Calu3 (cell line): Measurements from ENCODE around the gene DDX51. TPM values are rescaled to one million over a fixed set of nuclear protein-coding genes. Genes with fewer than 3 reads are reported as not detected.

ENCODE experiments used
- BruUV-seq: library from RNA; stranded (reverse); fragments of 400-500 nt; replicated peaks from 2 replicates; lab custom pipeline; 2021; lab: Mats Ljungman, UMichigan
- CTCF ChIA-PET: fragments of 300-600 bp; sonication (Branson Sonifier 250); formaldehyde crosslinking; loops from one replicate; lab custom pipeline; 2022; ENCODE audit warnings: antibody characterized with exemption; lab: Charles Lee
- DNase-seq: peaks from one replicate; pipeline ENCODE4 v3.0.0; 2022
- H3K27ac Mint-ChIP-seq: one replicate; pipeline ENCODE4 v1.8.0; 2022; ENCODE audit warnings: mixed read lengths; ENCODE audit not compliant: unreplicated experiment
- H3K27me3 Mint-ChIP-seq: one replicate; pipeline ENCODE4 v1.8.0; 2022; ENCODE audit warnings: mixed read lengths; ENCODE audit not compliant: unreplicated experiment
- H3K36me3 Mint-ChIP-seq: one replicate; pipeline ENCODE4 v1.8.0; 2022; ENCODE audit warnings: mild to moderate bottlenecking, moderate library complexity, mixed read lengths; ENCODE audit not compliant: insufficient read depth, unreplicated experiment
- H3K4me1 Mint-ChIP-seq: one replicate; pipeline ENCODE4 v1.8.0; 2022; ENCODE audit warnings: mild to moderate bottlenecking, low read depth, mixed read lengths; ENCODE audit not compliant: unreplicated experiment
- H3K4me3 Mint-ChIP-seq: one replicate; pipeline ENCODE4 v1.8.0; 2022; ENCODE audit warnings: mild to moderate bottlenecking, low read depth, moderate library complexity, mixed read lengths; ENCODE audit not compliant: unreplicated experiment
- H3K9me3 Mint-ChIP-seq: one replicate; pipeline ENCODE4 v1.8.0; 2022; ENCODE audit warnings: low read depth, mixed read lengths; ENCODE audit not compliant: unreplicated experiment
- CTCF ChIP-seq: fragments of 200-600 bp; IDR thresholded peaks from one replicate; pipeline ENCODE4 v1.8.0; 2022; ENCODE audit warnings: antibody characterized with exemption; ENCODE audit not compliant: unreplicated experiment
- intact Hi-C: fragments of 100-400 bp; cut with micrococcal nuclease; formaldehyde crosslinking; loops from one replicate; pipeline ENCODE4 v1.10.0; 2022; ENCODE audit not compliant: unreplicated experiment
- total RNA-seq: library from RNA; stranded (reverse); gene quantifications from 2 replicates; pipeline ENCODE4 v1.2.3, GENCODE V29; 2022

DDX51 gene
- total RNA-seq, 1 experiment from 2014 or later, result 46.3 TPM

DNA sequence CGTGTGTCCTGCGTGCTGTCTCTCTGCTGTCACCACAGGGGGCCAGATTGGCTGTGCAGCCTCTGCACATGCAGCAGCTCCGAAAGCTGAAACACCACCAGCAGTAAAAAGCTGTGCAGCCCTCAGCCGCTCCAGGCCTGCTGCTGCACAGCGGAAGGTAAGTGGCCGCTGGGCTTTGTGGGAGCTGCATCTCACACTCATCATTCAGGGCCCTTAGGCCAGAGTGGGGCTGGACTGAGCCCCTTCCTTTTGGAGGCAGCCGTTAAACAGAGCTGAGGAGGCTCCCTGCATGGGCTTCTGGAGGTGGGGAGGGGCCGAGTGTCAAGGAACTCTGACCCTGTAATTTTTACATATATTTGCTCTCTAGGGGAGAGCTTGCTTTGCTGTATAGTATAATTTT, 17.1 kb downstream of the DDX51 start:
- TF ChIP-seq CTCF, result no peak
- Mint-ChIP-seq H3K27ac (no peak overlapping the region), H3K4me1 (no peaks in the 10 kb centered on the region), H3K9me3 (peaks cover 8% of the 10 kb centered on the region), H3K36me3 (peaks cover 43% of the 10 kb centered on the region), H3K4me3 (no peak overlapping the region), H3K27me3 (no peaks in the 10 kb centered on the region)
- no peak for DNase-seq
- CTCF ChIA-PET, result no interaction called here
- BruUV-seq, result no TSS peak
- intact Hi-C loops, result no loop called here

DNA sequence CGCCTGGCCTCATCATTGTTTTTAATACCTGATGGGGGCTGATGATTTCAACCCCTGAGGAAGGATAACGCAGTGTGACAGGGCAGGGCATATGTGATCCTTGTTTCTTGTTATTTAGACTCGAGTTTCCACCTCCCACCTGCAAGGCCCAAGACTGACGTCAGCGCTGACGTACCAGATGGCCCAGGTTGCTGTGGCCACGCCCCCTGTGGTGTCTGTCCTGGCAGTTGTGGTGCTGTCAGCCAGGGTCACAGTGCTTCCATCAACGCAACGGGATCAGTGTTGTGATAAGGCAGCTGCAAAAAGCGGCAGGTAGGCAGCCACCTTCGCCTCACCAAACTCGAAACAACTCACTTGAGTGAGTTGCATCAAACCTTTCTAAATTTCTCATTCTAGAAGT, 18.4 kb downstream of the DDX51 start:
- Mint-ChIP-seq H3K4me3 (no peak overlapping the region), H3K27me3 (no peaks in the 10 kb centered on the region), H3K36me3 (peaks cover 52% of the 10 kb centered on the region), H3K27ac (no peak overlapping the region), H3K4me1 (no peaks in the 10 kb centered on the region), H3K9me3 (peaks cover 8% of the 10 kb centered on the region)
- DNase-seq, result no peak
- intact Hi-C loops, result no loop called here
- no TSS peak for BruUV-seq
- CTCF ChIA-PET, result no interaction called here
- TF ChIP-seq CTCF, result no peak

- Mint-ChIP-seq H3K9me3 (peaks cover 8% of the 10 kb centered on the region), H3K27me3 (no peaks in the 10 kb centered on the region), H3K27ac (no peak overlapping the region), H3K4me3 (no peak overlapping the region), H3K36me3 (peaks cover 47% of the 10 kb centered on the region), H3K4me1 (no peaks in the 10 kb centered on the region)
- intact Hi-C loops, result no loop called here
- no peak for TF ChIP-seq CTCF
- CTCF ChIA-PET, result interaction anchor here (1.2 kb wide), 1 partner anchor 15 kb away, joined by 3 read pairs; no protein-coding TSS in a partner anchor
- no peak for DNase-seq
- no TSS peak for BruUV-seq
Observed at GRCh38 chr12:132124766-132125425, 19.2 kb downstream of the DDX51 start.

DNA sequence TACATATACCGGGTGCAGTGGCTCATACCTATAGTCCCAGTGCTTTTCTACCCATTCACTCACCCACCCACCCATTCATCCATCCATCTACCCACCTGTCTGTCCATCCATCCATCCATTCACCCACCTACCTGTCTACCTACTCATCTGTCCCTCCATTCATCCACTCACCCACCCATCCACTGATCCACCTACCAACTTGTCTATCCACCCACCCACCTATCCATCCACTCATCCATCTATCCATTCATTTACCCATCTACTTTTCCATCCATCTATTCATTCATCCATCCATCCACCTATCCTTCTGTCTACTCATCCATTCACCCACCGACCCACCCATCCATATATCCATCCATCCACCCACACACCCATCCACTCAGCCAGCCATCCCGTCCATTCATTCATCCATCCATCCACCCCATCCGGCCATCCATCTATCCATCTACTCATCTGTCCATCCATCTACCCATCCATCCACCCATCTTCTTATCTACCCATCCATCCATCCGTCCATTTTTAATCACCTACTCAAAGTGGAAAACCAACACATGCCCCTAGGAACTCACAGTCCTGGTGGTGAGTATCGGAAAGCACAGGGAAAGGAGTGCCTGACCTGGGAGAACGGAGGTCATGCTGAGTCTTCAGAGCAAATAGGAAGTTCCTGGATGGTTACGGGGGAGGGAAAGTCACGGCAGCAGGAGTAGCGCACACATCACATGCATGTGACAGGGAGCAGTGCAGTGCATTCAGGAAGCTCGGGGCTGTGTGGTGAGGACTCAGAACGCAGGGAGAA, 20.0 kb downstream of the DDX51 start:
- DNase-seq, result no peak
- Mint-ChIP-seq H3K4me1 (no peaks in the 10 kb centered on the region), H3K27me3 (no peaks in the 10 kb centered on the region), H3K36me3 (peaks cover 46% of the 10 kb centered on the region), H3K9me3 (peaks cover 8% of the 10 kb centered on the region), H3K27ac (no peak overlapping the region), H3K4me3 (no peak overlapping the region)
- no peak for TF ChIP-seq CTCF
- intact Hi-C loops, result no loop called here
- BruUV-seq, result no TSS peak
- CTCF ChIA-PET, result interaction anchor here (1.2 kb wide), 1 partner anchor 16 kb away, joined by 3 read pairs; no protein-coding TSS in a partner anchor
